NK-92 (cell line): Measurements from ENCODE around the gene SERPINC1.
"Not testable (repeated sequence)": the region's sequence is repeated elsewhere in the genome, so short reads cannot be mapped to it uniquely, and the experiment has no call there.

Source experiments
- DNase-seq: peaks from one replicate; lab custom pipeline; 2025; ENCODE audit not compliant: unreplicated experiment; lab: John Stamatoyannopoulos, UW

The SERPINC1 gene

GRCh38 chr1:173917149-173917548 lies at the start of gene SERPINC1:
Gene SERPINC1, minus strand, starts transcription at chr1:173917327. Its CDS starts 68 bp downstream, at chr1:173917259.
- DNase-seq: no peak

- DNase-seq: not testable (repeated sequence)
Observed at GRCh38 chr1:173965896-173966295, 48.8 kb upstream of the SERPINC1 start.

GRCh38 chr1:173963477-173963876 lies 46.4 kb upstream of the SERPINC1 start:
- no peak for DNase-seq

- no peak for DNase-seq
Observed at GRCh38 chr1:173960625-173961024, 43.5 kb upstream of the SERPINC1 start.

- no peak for DNase-seq
Observed at GRCh38 chr1:173954179-173954578, 37.1 kb upstream of the SERPINC1 start.

GRCh38 chr1:173948594-173948993 lies 31.5 kb upstream of the SERPINC1 start:
- DNase-seq: no peak

- no peak for DNase-seq
Observed at GRCh38 chr1:173946380-173946921, 29.3 kb upstream of the SERPINC1 start.

- DNase-seq: no peak
Observed at GRCh38 chr1:173937062-173937461, 19.9 kb upstream of the SERPINC1 start.

- DNase-seq: no peak
Observed at GRCh38 chr1:173934440-173934839, 17.3 kb upstream of the SERPINC1 start.

- not testable (repeated sequence) for DNase-seq
Observed at GRCh38 chr1:173930541-173930940, 13.4 kb upstream of the SERPINC1 start.

- no peak for DNase-seq
Observed at GRCh38 chr1:173925306-173926242, 8.4 kb upstream of the SERPINC1 start.

- DNase-seq: no peak
Observed at GRCh38 chr1:173920861-173921260, 3.7 kb upstream of the SERPINC1 start.

GRCh38 chr1:173917635-173918493 lies 737 bp upstream of the SERPINC1 start:
- no peak for DNase-seq

GRCh38 chr1:173916667-173917066 lies 460 bp downstream of the SERPINC1 start:
- DNase-seq: no peak

- DNase-seq: no peak
Observed at GRCh38 chr1:173915596-173915995, 1.5 kb downstream of the SERPINC1 start.

GRCh38 chr1:173914366-173914871 lies 2.7 kb downstream of the SERPINC1 start:
- no peak for DNase-seq

GRCh38 chr1:173913111-173913510 lies 4.0 kb downstream of the SERPINC1 start:
- no peak for DNase-seq

- no peak for DNase-seq
Observed at GRCh38 chr1:173903827-173904531, 13.1 kb downstream of the SERPINC1 start.

- no peak for DNase-seq
Observed at GRCh38 chr1:173900992-173901391, 16.1 kb downstream of the SERPINC1 start.

- DNase-seq: no peak
Observed at GRCh38 chr1:173900427-173900826, 16.7 kb downstream of the SERPINC1 start.

- DNase-seq: no peak
Observed at GRCh38 chr1:173894189-173894588, 22.9 kb downstream of the SERPINC1 start.
